K562 (cell line): ENCODE data around the gene CELSR3. TPM values are rescaled to one million over a fixed set of nuclear protein-coding genes. Genes with fewer than 3 reads are reported as not detected.

Source experiments
- EP400 ChIP-seq: fragments of 450-650 bp; IDR thresholded peaks from 2 replicates; pipeline ENCODE4 v1.6.1; 2017; ENCODE audit warnings: antibody characterized with exemption, mild to moderate bottlenecking, moderate library complexity
- FOXP1 ChIP-seq: sonication (generic); formaldehyde crosslinking; IDR thresholded peaks from 2 replicates; pipeline ENCODE4 v1.8.0; 2022; ENCODE audit warnings: mild to moderate bottlenecking, missing genetic modification reagents
- FOXP4 ChIP-seq: sonication (generic); formaldehyde crosslinking; IDR thresholded peaks from 2 replicates; pipeline ENCODE4 v1.8.0; 2022; ENCODE audit warnings: mild to moderate bottlenecking, missing genetic modification reagents, borderline replicate concordance
- POLR3G ChIP-seq: IDR thresholded peaks from 2 replicates; pipeline ENCODE4 v1.6.1; 2011; ENCODE audit not compliant: insufficient read length, insufficient replicate concordance; ENCODE audit errors: extremely low read depth
- TRIM25 ChIP-seq: fragments of 450-650 bp; IDR thresholded peaks from 2 replicates; pipeline ENCODE4 v1.7.0; 2016; ENCODE audit warnings: borderline replicate concordance
- ZNF449 ChIP-seq: fragments of 250-450 bp; sonication (Bioruptor Pico); IDR thresholded peaks from 2 replicates; pipeline ENCODE4 v1.8.0; 2022; ENCODE audit warnings: moderate library complexity, mild to moderate bottlenecking, inconsistent platforms
- ZNF586 ChIP-seq: fragments of 450-650 bp; formaldehyde crosslinking; conservative IDR thresholded peaks from 2 replicates; pipeline ENCODE4 v1.4.0; 2020; ENCODE audit warnings: mild to moderate bottlenecking, moderate library complexity
- polyA plus RNA-seq, 8 experiments: library from polyadenylated mRNA; depleted of rRNA in 4 of 8; stranded (reverse) in 5 of 8; unstranded in 3 of 8; fragments of >200 nt; fragmentation: Nextera tagmentation in 2 of 8; fragmentation: Illumina TruSeq in 1 of 8; extraction: Ambion mirVana in 2 of 8; extraction: Trizol in 1 of 8; gene quantifications; 2 replicates each; pipeline versions ENCODE4 v1.2.1 to v1.2.3, GENCODE V29; 2011 to 2014; ENCODE audit warnings: inconsistent platforms in 1 of 8, missing spikeins in 1 of 8
- total RNA-seq, 7 experiments: library from RNA; depleted of rRNA in 6 of 7; stranded (reverse); fragments of >200 nt in 6 of 7; fragmentation: Illumina TruSeq in 2 of 7; extraction: Trizol in 2 of 7; gene quantifications; 2 replicates each; pipeline versions ENCODE4 v1.2.1 to v1.2.3, GENCODE V29; 2011 to 2021; ENCODE audit warnings: low replicate concordance in 1 of 7
- TF ChIP-seq, protein P1 (sequence below), 2 experiments: fragments of 450-650 bp; formaldehyde crosslinking in 1 of 2; IDR thresholded peaks; 2 replicates each; pipeline versions ENCODE4 v1.4.0 to v1.6.1; 2014 to 2020; ENCODE audit warnings: mild to moderate bottlenecking in 2 of 2, borderline replicate concordance in 1 of 2, low read depth in 1 of 2

CELSR3 gene
- total and polyA plus RNA-seq, 9 of the 15 experiments (the other 6 are each of a cell fraction or from before 2014, with no cell fraction given), result 0.10 to 2.7 (median 0.76) TPM

DNA sequence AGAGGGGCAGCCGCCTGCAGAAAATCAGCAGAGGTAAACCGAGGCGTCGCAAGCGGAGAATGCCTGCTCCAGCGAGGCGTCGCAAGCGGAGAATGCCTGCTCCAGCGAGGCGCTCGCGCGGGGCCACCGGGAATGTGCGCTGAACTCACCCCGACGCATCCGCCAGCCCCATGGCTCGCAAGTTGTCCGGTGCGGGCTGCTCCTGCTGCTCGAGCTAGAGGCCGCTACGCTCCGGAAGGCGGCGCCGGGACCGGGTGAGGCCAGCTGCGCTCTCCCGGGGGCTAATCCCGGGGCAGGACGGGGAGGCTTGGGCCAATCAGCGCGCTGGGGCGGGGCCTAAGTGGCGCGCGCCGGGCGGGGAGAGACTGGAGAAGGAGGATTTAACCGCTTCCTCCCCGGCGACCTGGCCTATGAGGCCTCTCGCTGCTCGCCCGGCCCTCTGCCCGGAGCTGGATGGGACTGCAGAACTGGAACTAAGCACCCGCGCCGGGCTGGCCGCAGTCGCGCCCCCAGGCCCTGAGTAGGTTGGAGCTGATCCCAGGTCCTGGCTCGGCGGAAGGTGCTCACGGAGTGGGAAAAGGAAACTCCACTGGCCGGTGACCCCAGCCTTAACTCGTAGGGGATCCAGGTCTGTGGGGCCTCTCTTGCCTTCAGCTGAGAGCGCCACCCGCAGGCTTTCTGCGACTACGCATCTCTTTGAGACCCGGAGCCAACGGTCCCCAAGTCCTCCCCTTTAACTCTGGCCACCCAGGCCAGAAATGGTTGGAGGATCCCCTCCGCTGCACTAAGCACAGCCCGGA lies 27.3 kb downstream of the CELSR3 start, which contains the start of gene SLC26A6 (continued):
- TF ChIP-seq FOXP4 (CRISPR knock-in tag) (peak; percentile 52; the same call in 1 of the 2 replicates), ZNF586 (no peak), POLR3G (no peak), ZNF449 (CRISPR knock-in tag) (no peak), EP400 (peak; percentile 58), TRIM25 (peak; percentile 90; the same call in 1 of the 2 replicates), FOXP1 (CRISPR knock-in tag) (no peak)
- TF ChIP-seq, protein P1, sequence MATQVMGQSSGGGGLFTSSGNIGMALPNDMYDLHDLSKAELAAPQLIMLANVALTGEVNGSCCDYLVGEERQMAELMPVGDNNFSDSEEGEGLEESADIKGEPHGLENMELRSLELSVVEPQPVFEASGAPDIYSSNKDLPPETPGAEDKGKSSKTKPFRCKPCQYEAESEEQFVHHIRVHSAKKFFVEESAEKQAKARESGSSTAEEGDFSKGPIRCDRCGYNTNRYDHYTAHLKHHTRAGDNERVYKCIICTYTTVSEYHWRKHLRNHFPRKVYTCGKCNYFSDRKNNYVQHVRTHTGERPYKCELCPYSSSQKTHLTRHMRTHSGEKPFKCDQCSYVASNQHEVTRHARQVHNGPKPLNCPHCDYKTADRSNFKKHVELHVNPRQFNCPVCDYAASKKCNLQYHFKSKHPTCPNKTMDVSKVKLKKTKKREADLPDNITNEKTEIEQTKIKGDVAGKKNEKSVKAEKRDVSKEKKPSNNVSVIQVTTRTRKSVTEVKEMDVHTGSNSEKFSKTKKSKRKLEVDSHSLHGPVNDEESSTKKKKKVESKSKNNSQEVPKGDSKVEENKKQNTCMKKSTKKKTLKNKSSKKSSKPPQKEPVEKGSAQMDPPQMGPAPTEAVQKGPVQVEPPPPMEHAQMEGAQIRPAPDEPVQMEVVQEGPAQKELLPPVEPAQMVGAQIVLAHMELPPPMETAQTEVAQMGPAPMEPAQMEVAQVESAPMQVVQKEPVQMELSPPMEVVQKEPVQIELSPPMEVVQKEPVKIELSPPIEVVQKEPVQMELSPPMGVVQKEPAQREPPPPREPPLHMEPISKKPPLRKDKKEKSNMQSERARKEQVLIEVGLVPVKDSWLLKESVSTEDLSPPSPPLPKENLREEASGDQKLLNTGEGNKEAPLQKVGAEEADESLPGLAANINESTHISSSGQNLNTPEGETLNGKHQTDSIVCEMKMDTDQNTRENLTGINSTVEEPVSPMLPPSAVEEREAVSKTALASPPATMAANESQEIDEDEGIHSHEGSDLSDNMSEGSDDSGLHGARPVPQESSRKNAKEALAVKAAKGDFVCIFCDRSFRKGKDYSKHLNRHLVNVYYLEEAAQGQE (IDR thresholded peaks at IDR 0.05; ENCODE audit: borderline replicate concordance), result peak; percentile 60
- TF ChIP-seq, protein P1 (CRISPR knock-in tag; IDR thresholded peaks at IDR 0.05; ENCODE audit: low read depth), result no peak; the same call in 1 of the 2 replicates
